Trophoblast cell (in vitro differentiated cells and primary cell): ENCODE measurements around the gene CIT.

Experiments
- DNase-seq, 2 donors: peaks; one replicate each; pipeline ENCODE4 v3.0.0-alpha.2; 2016
- H2AFZ ChIP-seq: 2 replicates; pipeline ENCODE4 v1.6.1; 2013; ENCODE audit warnings: low read length, moderate library complexity, mild to moderate bottlenecking; ENCODE audit not compliant: insufficient read depth, poor library complexity
- H2AK5ac ChIP-seq: 2 replicates; pipeline ENCODE4 v1.6.1; 2013; ENCODE audit warnings: mild to moderate bottlenecking, low read length
- H2BK120ac ChIP-seq: 2 replicates; pipeline ENCODE4 v1.6.1; 2013; ENCODE audit warnings: low read length, mild to moderate bottlenecking, moderate library complexity; ENCODE audit not compliant: insufficient read depth, poor library complexity
- H2BK12ac ChIP-seq: 2 replicates; pipeline ENCODE4 v1.6.1; 2013; ENCODE audit warnings: mild to moderate bottlenecking, low read length, moderate library complexity
- H2BK5ac ChIP-seq: 2 replicates; pipeline ENCODE4 v1.6.1; 2013; ENCODE audit warnings: low read length, low read depth, moderate library complexity, mild to moderate bottlenecking; ENCODE audit not compliant: poor library complexity
- H3K14ac ChIP-seq: 2 replicates; pipeline ENCODE4 v1.6.1; 2013; ENCODE audit warnings: mild to moderate bottlenecking, low read length
- H3K18ac ChIP-seq: 2 replicates; pipeline ENCODE4 v1.6.1; 2013; ENCODE audit warnings: mild to moderate bottlenecking, low read length
- H3K23ac ChIP-seq: 2 replicates; pipeline ENCODE4 v1.6.1; 2013; ENCODE audit warnings: low read length
- H3K27ac ChIP-seq: 2 replicates; pipeline ENCODE4 v1.5.1; 2013; ENCODE audit warnings: low read depth, mild to moderate bottlenecking, inconsistent platforms, low read length, moderate library complexity
- H3K27me3 ChIP-seq: 2 replicates; pipeline ENCODE4 v1.6.1; 2013; ENCODE audit warnings: inconsistent platforms, mild to moderate bottlenecking, low read length, moderate library complexity; ENCODE audit not compliant: insufficient read depth
- H3K36me3 ChIP-seq, 2 experiments: 1 replicate in 1 of 2; 2 replicates in 1 of 2; pipeline ENCODE4 v1.6.1; 2013; ENCODE audit warnings: low read length in 2 of 2, mild to moderate bottlenecking in 2 of 2, moderate library complexity in 1 of 2; ENCODE audit not compliant: insufficient read depth in 2 of 2, control insufficient read depth in 1 of 2
- H3K4ac ChIP-seq: 2 replicates; pipeline ENCODE4 v1.6.1; 2013; ENCODE audit warnings: low read depth, mild to moderate bottlenecking, low read length, moderate library complexity
- H3K4me1 ChIP-seq, 2 experiments: 1 replicate in 1 of 2; 2 replicates in 1 of 2; pipeline ENCODE4 v1.6.1; 2013; ENCODE audit warnings: low read length in 2 of 2, mild to moderate bottlenecking in 2 of 2, moderate library complexity in 1 of 2; ENCODE audit not compliant: insufficient read depth in 2 of 2, control insufficient read depth in 1 of 2
- H3K4me2 ChIP-seq: 2 replicates; pipeline ENCODE4 v1.6.1; 2013; ENCODE audit warnings: inconsistent platforms, mild to moderate bottlenecking, low read length, moderate library complexity
- H3K4me3 ChIP-seq: 2 replicates; pipeline ENCODE4 v1.5.1; 2013; ENCODE audit warnings: mild to moderate bottlenecking, low read depth, low read length, inconsistent platforms
- H3K79me1 ChIP-seq: one replicate; pipeline ENCODE4 v1.6.1; 2013; ENCODE audit warnings: low read length
- H3K79me2 ChIP-seq: 2 replicates; pipeline ENCODE4 v1.6.1; 2013; ENCODE audit warnings: low read length, mild to moderate bottlenecking; ENCODE audit not compliant: control insufficient read depth, insufficient read depth, poor library complexity
- H3K9ac ChIP-seq: 2 replicates; pipeline ENCODE4 v1.6.1; 2013; ENCODE audit warnings: mild to moderate bottlenecking, low read length
- H3K9me3 ChIP-seq: 2 replicates; pipeline ENCODE4 v1.6.1; 2013; ENCODE audit warnings: low read depth, mild to moderate bottlenecking, control low read depth, inconsistent platforms, low read length; ENCODE audit not compliant: insufficient read depth
- H4K12ac ChIP-seq: 2 replicates; pipeline ENCODE4 v1.6.1; 2013; ENCODE audit warnings: low read depth, mild to moderate bottlenecking, low read length, moderate library complexity
- H4K8ac ChIP-seq: 2 replicates; pipeline ENCODE4 v1.6.1; 2013; ENCODE audit warnings: low read depth, mild to moderate bottlenecking, low read length, moderate library complexity
- H4K91ac ChIP-seq: one replicate; pipeline ENCODE4 v1.6.1; 2013; ENCODE audit warnings: low read depth, mild to moderate bottlenecking, low read length, moderate library complexity
- WGBS: extraction: QIAGEN DNeasy Blood & Tissue Kit; methylation state at CpG from one replicate; pipeline ENCODE4 v1.1.7; 2013; ENCODE audit warnings: missing lambda C conversion rate; ENCODE audit not compliant: insufficient read length, insufficient coverage; ENCODE audit errors: extremely low coverage; 5-methylcytosine and 5-hydroxymethylcytosine counted together

The CIT gene

GRCh38 chr12:119803381-119803791 is 73.7 kb downstream of the CIT start:
- Histone ChIP-seq H3K4me3 (no peak overlapping the region), H3K79me2 (no peaks in the 10 kb centered on the region), H3K18ac (no peak overlapping the region), H3K14ac (no peak overlapping the region), H3K9ac (no peak overlapping the region), H2BK12ac (no peak overlapping the region), H3K27me3 (no peaks in the 10 kb centered on the region), H4K91ac (no peak overlapping the region), H2BK120ac (no peak overlapping the region), H3K4ac (no peak overlapping the region), H3K36me3 (no peaks in the 10 kb centered on the region), H2BK5ac (no peak overlapping the region), H3K79me1 (no peaks in the 10 kb centered on the region), H3K4me1 (peaks cover 7 to 9% of the 10 kb centered on the region in 2 experiments), H3K27ac (no peak overlapping the region), H2AK5ac (no peak overlapping the region), H3K9me3 (no peaks in the 10 kb centered on the region), H4K8ac (no peak overlapping the region), H3K4me2 (peak overlapping the region; percentile 60), H2AFZ (no peak overlapping the region), H3K23ac (no peak overlapping the region), H4K12ac (no peak overlapping the region)
- no CpG with 5 or more reads among the region's 16 CpGs for WGBS
- no peak for DNase-seq

- Histone ChIP-seq H3K79me1 (no peaks in the 10 kb centered on the region), H3K27ac (no peak overlapping the region), H3K18ac (no peak overlapping the region), H3K14ac (no peak overlapping the region), H3K4ac (no peak overlapping the region), H4K91ac (no peak overlapping the region), H3K4me3 (no peak overlapping the region), H2BK5ac (no peak overlapping the region), H3K27me3 (no peaks in the 10 kb centered on the region), H4K12ac (no peak overlapping the region), H3K4me2 (no peak overlapping the region), H2AFZ (no peak overlapping the region), H3K9ac (no peak overlapping the region), H4K8ac (no peak overlapping the region), H3K79me2 (no peaks in the 10 kb centered on the region), H2BK120ac (no peak overlapping the region), H3K4me1 (peaks cover 7 to 9% of the 10 kb centered on the region in 2 experiments), H2AK5ac (no peak overlapping the region), H2BK12ac (no peak overlapping the region), H3K9me3 (no peaks in the 10 kb centered on the region), H3K36me3 (no peaks in the 10 kb centered on the region), H3K23ac (no peak overlapping the region)
- no peak for DNase-seq
- WGBS, result no CpG with 5 or more reads among the region's 4 CpGs
Observed at GRCh38 chr12:119802472-119802871, 74.6 kb downstream of the CIT start.

GRCh38 chr12:119797090-119797489 is 80.0 kb downstream of the CIT start:
- Histone ChIP-seq H3K23ac (no peak overlapping the region), H3K4me1 (no peaks in the 10 kb centered on the region), H3K18ac (no peak overlapping the region), H2BK120ac (no peak overlapping the region), H4K12ac (no peak overlapping the region), H4K91ac (no peak overlapping the region), H3K36me3 (peaks cover 2 to 5% of the 10 kb centered on the region in 2 experiments), H2AFZ (no peak overlapping the region), H3K27ac (no peak overlapping the region), H3K9ac (no peak overlapping the region), H3K79me2 (no peaks in the 10 kb centered on the region), H2BK5ac (no peak overlapping the region), H3K4ac (no peak overlapping the region), H2AK5ac (no peak overlapping the region), H3K4me2 (no peak overlapping the region), H3K79me1 (no peaks in the 10 kb centered on the region), H3K9me3 (no peaks in the 10 kb centered on the region), H2BK12ac (no peak overlapping the region), H3K4me3 (no peak overlapping the region), H4K8ac (no peak overlapping the region), H3K14ac (no peak overlapping the region), H3K27me3 (no peaks in the 10 kb centered on the region)
- no peak for DNase-seq
- no CpG with 5 or more reads among the region's 4 CpGs for WGBS

GRCh38 chr12:119796292-119796691 is 80.8 kb downstream of the CIT start:
- H2AFZ ChIP-seq, result no peak overlapping the region
- H4K8ac ChIP-seq, result no peak overlapping the region
- H3K23ac ChIP-seq, result no peak overlapping the region
- no peak overlapping the region for H4K12ac ChIP-seq
- H3K27ac ChIP-seq, result no peak overlapping the region
- H3K79me2 ChIP-seq, result no peaks in the 10 kb centered on the region
- no peaks in the 10 kb centered on the region for H3K9me3 ChIP-seq
- H3K79me1 ChIP-seq, result no peaks in the 10 kb centered on the region
- H2BK12ac ChIP-seq, result no peak overlapping the region
- no peak overlapping the region for H2BK5ac ChIP-seq
- no peaks in the 10 kb centered on the region for H3K4me1 ChIP-seq
- H2BK120ac ChIP-seq, result no peak overlapping the region
- H2AK5ac ChIP-seq, result no peak overlapping the region
- no peaks in the 10 kb centered on the region for H3K27me3 ChIP-seq
- H3K14ac ChIP-seq, result no peak overlapping the region
- H3K36me3 ChIP-seq, result peaks cover 2 to 5% of the 10 kb centered on the region in 2 experiments
- no peak overlapping the region for H3K9ac ChIP-seq
- no peak overlapping the region for H4K91ac ChIP-seq
- no peak overlapping the region for H3K4ac ChIP-seq
- H3K4me3 ChIP-seq, result no peak overlapping the region
- H3K4me2 ChIP-seq, result no peak overlapping the region
- no peak overlapping the region for H3K18ac ChIP-seq
- no CpG with 5 or more reads among the region's 4 CpGs for WGBS
- DNase-seq, result no peak
